RCC 7860 (cell line): ENCODE results near the gene HOXC11.

Experiments
- DNase-seq: peaks from one replicate; pipeline ENCODE4 v3.0.0-alpha.2; 2015; ENCODE audit warnings: low spot score
- FAIRE-seq: peaks from 2 replicates; lab custom pipeline; 2012; peaks lifted over from hg19 to GRCh38; lab: Jason Lieb, UNC

HOXC11 gene

DNA sequence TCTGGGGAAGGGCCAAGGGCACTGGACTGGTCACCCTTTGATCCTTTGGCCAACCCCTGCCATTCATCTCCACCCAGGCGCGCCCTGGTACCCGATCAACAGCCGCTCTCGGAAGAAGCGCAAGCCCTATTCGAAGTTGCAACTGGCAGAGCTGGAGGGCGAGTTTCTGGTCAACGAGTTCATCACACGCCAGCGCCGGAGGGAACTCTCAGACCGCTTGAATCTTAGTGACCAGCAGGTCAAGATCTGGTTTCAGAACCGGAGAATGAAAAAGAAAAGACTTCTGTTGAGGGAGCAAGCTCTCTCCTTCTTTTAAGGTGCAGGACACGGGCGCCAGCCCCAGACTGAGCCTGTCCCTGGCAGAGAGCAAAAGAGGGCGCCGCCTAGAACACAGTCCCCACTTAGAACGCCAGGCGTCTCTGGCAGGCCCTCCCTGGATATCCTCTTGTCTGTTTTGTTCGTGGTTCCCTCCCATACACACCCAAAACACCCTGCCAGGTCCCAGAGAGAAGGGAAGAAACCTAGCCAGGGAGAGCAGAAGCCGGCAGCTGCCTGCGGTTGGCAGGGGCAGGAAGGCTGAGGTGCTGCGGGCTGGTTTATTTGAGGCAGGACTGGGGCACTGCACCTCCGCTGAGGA is 16.6 kb upstream of the HOXC11 start:
- DNase-seq, result no peak
- FAIRE-seq, result no peak

DNA sequence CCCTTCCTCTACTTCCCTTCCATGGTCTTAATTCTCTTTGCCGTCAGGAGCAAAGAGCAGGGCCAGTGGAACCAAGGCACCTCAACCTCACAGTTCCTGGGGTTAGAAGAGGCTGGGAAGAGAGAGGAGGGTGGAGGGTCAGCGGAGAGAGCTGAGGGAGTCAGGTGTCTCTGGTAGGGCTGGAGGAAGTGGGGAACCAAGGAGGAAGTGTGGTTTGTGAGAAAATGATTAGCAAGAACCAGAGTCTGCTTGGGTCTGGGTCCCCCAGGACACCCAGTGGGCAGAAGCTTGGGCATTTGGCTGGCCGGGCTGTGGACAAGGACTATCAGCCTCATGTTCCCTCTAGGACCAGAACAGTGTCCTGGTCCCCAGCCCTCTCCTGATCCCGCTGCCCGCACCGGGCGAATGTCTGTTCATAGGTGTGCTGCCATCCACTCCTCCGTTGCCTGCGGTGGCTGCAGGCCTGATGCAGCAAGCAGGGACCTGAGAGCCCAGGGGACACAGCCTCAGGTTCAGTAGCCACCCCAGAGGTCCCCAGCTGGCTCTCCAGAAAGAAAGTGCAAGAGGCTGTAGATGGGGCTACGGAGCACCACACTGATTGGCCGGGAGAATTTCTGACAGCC is 15.9 kb upstream of the HOXC11 start:
- FAIRE-seq (no peak), DNase-seq (no peak)

DNA sequence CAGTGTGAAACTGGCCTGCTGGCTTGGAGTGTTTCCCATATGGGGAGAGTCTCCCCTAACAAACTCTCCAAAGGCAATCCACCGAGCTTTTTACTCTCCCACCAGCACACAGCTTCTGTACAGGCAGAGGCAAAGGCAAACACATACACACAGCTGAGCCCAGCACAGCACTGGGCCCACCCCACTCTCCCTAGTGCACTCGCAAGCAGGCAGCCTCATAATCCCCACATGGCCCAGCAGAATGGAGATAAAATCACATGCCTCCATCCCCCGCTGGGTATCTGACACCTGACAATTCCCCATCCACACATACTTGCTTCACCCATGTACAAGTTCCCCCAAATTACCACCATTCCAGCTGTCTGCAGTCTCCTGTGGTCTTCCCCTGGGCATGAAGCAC is 14.8 kb upstream of the HOXC11 start:
- DNase-seq (no peak), FAIRE-seq (no peak)

DNA sequence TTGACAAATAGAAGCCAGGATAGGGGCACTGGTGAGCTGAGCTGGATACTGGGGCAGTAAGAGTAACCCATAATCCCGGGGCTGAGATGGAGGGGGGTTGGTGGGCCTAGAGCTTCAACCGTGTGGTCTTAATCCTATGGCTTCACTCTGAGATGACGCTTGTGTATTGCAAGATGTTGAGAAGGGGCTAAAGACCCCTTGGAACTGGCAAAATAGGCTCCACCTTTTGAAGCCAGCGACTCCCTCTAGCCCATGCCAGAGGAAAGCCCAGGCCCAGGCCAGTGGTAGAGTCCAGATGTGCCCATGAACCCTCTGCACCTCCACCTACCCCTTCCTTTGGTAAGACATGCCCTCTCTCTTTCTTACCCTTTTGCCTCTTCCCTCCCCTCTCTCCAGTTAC is 13.6 kb upstream of the HOXC11 start:
- no peak for FAIRE-seq
- no peak for DNase-seq

DNA sequence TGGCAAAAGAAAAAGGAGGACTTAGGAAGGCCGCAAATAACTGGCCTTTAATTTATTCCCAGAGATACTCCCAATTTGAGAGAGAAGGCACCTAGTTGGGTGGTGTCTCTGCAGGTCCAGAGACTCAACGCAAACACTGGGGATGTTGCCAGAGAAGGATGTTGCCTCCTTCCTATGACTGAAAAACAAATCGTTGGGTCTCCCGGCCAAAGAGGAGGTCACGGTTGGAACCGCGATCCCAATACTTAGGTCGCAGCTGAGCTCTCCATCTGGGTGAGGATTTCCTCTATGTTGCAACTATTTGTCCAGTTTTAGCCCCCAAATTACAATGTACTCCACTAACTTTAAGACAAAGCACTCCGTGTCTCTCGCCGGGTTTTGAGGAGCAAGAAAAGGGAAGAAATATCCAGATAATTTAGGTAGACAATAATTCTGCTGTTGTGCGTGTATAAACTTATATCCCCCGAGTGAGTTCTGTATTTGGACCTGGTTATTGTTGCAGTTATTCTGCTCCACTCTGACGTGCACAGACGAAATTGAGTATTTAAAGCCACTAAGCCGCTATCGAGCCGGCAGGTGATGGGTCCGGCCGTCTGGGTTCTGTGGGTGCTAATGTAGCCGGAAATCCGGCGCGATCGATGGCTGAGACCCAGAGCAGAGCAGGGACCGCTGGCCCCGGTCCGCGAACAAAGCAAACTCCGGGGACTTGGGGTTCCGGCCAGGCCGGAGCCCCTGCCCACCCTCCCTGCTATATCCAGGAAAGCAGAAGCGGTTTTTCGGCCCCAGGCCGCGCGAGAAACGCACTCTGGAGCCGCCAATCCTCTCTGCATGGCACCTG is 12.5 kb upstream of the HOXC11 start:
- FAIRE-seq (no peak), DNase-seq (no peak)

DNA sequence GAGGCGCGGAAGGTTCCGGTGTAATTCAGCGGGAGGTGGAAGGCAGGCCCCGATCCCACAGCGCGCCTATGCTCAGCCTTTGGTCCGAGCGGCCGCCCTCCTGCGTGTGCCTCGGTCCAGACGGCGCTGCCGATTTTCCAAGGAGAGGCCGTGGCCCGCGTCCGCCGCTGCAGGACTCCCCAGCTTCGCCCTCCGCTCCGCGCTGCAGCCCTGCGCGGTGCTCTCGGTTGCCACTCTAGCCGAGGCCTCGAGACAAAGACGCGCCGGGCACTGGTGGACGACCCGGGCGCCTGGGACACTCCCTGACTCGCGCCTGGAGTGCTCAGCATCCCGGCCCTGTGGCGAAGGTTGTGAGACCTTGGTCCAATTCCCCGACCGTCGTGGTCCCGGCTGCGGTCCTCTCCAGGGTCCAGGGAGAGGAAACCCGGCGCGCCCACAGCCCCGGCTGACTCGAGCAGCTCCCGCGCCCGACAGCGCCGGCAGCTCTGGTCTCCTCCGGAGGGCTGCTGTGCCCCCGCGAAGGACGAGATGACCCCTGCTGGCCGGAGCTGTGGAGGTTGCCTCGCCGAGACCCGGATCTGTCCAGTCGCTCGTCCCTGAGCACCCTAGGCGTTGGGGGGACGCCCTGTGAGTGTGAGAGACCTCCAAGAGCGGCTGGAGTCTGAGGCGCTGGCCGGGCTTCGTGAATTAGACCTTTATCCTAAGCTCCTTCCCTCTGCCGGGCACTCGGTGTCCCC is 11.7 kb upstream of the HOXC11 start:
- no peak for FAIRE-seq

DNA sequence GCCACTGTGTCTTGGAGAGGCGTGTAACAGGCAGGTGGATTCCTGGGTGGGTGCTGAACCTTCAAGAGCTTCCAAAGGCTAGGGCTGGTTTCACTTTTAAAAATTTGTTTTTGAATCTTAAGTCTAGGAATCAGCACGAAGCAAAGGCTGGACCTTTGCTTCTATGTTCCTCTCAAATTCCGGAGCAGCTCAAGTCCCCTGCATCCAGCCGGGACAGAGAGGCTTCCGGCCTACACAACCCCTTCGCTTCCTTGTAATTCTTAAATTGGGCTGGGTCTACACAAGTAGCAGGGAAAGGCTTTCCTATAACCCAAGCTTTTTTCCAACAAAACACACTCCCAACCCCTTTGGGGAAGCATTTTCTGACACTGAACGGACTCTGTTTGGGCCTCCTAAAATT is 9.9 kb upstream of the HOXC11 start:
- DNase-seq (no peak), FAIRE-seq (no peak)

More for the DNA sequence above, 11.7 kb upstream of the HOXC11 start:
- DNase-seq, result no peak

DNA sequence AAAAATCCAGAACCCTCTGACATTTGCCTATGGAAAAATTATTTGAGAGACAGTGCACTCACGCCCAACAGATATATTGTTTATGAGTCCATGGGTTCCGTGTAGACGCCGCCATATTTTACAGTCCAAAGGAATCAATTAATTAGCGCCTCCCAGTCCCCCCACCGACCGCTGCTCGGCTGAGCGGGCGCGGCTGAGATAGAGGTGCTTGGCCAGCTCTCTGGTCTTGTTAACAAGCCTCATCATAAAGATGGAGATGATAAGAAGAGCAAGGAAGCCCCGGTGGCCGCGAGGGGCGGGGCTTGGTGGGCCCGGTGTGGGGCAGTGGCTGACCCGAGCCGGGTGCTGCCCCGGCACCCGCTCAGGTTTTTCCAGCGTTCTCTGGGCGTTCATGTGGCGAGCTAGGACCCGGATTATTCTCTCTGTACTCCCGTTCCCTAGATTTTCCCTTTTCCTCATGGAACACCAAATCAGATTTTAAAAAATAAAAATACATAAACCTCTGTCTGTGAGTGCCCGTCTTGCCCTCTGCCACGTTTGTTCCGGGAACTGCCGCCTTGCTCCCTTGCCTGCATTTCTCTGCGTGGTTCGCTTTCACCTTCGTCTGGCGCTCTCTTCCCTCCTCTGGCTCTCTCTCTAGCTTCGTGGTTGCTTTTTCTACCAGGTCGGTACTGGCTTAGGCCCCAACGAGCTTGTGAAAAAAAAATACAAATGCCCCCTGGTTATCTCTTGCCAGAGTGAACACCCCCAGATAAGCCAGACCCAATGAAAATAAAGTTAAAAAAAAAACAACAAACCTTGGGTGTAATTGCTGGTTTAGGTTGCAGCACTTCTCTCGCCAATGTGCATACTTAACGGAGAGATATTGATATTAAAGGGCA is 9.3 kb upstream of the HOXC11 start:
- FAIRE-seq, result no peak
- no peak for DNase-seq

DNA sequence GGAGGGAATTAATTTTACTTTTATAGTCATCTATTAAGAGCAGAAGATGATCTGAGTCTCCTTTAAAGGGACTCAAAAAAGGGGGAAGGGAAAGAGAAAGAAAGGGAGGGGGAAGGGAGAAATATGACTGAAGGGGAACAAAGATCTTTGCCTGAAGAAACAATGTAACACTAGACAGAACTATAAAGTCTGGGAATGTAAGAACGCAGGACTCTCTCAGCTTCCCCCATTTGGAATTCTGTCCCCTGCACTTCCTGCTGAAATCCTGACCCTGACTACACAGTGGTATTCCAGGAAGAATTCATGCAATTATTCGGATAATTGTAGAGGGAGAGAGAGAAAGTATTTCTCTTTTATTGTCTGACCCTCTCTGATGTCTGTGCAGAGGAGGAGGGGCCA is 8.6 kb upstream of the HOXC11 start:
- no peak for FAIRE-seq
- no peak for DNase-seq

DNA sequence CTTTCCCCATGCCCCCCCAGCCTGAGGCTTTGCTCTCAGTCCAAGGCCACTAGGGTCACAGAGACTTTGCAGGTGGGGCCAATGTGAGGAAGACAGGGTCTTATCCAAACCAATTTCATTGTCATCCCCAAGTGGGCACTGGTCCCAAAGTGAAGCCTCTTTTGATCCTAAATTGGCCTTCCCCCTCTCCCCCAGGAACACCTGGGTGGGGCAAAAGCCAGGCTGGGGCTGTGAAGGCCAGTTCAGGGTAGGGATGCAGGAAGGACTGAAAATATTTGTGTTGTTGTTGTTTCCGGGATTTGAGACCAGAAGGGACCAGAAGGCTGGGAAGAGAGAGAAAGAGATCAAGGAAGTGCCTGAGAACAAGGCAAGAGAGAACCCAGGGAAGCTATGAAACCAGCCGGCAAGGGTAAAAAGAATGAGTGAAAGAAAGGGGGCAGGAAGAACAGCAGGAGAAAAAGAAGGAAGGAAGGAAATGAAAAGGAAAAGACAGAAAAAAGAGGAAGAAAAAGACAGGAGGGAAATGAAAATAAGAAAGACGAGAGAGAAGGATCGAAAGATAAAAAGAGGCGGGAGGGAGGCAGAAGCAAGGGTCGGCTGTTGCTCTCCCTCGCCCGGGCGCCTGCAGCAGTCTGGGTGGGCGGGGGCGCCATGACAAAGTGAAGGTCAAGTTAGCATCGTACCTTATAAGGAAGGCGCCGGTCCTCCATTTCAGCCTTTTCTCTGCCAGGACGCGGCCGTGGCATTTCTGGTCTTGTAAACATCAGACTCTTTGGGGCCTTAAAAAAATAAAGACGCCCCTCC is 7.4 kb upstream of the HOXC11 start:
- DNase-seq (no peak), FAIRE-seq (no peak)

DNA sequence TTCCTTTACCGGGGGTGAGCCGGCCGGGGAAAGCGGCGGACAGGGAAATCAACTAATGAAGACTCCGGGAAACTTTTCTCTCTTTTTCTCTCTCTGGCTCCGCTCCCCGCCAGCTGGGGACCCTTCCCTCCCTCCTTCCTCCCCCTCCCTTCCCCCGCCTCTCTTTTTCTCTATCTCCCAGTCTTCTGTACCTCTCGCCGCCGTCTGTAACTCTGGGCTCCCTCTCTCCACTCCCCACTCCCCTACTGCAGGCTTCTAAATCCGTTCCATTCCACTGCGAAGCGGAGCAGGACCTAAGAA is 6.9 kb upstream of the HOXC11 start:
- FAIRE-seq (no peak), DNase-seq (no peak)

DNA sequence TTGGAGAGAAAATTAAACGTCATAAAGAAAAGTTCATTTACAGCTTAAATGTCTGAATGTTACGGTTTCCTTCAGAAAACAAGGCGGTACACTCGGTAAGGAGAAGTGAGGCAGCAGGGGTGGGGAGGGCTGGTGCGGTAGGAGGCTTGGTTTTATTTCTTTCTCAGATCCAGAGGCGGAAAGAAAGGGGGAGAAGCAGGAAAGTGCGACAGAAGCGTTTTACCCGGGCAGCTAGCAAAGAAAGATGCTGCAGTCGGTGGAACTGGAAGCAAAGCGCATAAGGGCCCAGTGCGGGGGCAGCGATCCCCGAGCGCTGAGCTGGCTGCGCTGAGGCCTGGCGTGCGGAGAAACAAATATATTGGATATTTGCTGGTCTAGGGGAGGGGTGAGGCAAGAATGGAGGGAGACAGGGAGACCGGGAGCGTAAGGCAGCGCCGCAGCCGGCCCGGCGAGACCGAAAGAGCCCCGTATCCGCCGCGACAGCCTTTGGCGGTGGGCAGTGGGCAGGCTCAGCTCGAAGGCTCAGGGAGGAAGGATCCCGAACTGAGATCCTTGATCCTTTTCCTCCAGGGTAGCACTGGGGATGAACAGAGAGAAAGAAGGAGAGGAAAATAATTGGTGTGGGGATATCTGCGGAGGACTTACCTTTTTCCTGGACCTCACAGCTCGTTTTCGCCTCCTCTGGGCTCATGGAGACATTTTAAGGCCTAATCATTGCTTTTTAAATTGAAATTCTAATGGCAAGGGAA is 6.4 kb upstream of the HOXC11 start:
- DNase-seq, result no peak
- no peak for FAIRE-seq

DNA sequence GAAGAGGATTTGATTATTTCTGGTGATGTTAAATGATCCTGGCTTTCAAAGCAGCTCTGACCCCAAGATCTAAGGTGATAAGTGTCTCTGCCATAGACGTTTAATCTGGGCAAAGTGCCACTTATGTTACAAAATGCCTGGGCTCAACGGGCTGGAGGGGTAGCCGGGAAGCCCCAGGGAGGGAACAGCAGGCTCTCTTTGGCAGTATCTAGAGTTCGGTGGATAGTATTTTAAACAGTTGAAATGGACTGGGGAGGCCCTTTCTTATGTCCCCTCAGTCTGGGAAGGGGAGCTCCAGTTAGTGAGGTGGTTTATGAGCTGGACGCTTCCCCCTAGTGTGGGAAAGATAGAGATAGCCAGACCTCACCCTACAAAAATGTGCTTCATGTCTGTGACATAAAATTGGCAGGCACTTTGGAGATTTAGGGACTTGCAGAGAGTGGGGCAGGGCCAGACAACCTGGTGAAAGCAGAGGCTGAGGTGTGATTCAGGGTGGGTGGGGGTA is 5.5 kb upstream of the HOXC11 start:
- no peak for DNase-seq

DNA sequence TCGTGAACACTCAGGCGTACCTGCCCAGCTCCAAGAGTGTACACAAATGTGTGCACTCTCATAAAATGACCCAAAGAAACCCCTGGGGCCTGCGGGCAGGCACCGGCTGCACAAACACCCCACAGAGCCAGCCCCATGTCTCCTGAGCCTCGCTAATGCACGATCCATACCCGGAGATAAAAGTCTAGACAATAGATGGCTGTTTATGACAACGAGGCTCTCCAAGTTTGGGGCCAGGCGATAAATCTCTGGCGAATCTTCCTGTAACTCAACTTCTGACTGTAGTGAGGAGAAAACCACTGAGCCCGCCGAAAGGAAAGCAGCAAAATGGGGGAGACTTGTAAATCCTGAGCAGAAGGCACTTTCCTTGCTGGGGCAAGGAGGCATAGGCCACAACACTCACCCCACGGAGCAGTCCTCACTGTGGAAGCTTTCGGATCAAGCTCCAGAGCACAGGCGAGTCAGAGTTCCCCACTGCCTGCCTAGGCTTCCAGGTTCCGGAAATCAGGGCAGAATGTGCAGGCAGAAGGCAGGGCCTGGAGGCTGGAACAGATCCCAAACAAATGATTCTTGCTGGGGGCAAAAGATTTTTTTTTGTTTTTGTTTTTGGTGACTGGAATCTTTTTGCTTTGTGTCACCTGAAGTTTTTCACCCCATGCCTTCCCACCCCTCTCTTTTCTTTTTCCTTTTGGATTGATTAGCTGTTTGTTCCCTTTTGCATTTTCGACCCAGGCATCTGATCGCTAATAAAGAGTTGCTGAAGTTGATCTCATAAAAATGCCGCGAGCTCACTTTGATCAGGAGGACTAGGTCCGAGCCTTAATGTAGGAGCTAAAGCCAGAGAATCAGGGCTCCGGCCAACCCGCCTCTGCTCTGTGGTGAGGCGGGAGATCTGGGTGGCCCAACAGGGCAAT is 4.5 kb upstream of the HOXC11 start:
- DNase-seq (no peak), FAIRE-seq (no peak)

More for the DNA sequence above, 5.5 kb upstream of the HOXC11 start:
- no peak for FAIRE-seq

DNA sequence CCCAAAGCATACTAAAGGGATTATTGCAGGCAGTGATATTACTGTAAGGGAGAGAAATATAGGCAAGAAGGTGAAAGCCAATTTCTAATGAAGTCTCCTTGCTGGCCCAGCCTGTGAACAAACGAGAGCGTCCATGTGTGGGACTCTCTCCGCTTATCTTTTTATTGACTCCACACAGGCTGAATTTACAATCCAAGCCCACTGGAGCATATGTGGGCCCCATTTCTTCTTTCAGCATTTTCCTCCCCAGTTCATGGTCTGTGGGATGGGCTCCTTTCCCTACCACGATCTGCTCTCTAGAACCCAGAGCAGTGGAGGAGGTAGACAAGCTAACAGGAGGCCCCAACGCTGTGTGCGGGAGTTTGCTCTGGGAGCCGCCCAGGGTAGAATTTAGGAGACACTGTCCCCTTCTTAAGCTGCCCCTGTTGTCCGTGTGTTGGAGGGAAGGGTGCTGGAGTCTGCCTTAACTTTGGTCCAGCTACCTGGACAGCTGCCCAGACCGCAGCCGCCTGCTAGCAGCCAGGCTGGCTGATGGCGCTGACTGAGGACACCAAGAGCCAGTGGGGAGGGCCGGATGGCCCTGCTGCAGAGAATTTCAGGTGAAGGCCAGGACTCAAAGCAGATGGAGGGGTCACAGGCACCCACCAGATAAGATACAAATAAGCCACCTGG is 3.2 kb upstream of the HOXC11 start:
- no peak for DNase-seq
- FAIRE-seq, result no peak

DNA sequence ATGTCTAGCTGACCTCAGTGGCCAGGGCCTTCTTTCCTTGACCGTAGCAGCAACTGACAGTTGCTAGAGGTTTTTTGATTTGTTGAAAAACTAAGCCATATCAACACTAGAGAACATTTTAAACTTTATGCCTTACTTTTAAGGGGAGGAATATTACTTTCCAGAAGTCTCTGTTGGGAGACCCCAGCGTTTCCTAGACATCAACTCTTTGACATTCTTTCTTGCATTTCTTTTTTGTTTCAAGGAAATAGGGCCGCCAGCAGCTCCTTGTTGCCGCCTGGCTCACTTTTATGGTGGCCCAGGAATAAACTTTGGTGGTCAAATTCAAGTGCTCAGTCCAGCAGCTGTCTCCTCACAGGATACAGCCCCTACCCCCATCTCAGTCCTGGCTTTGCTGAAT is 2.5 kb upstream of the HOXC11 start:
- DNase-seq (no peak), FAIRE-seq (no peak)

DNA sequence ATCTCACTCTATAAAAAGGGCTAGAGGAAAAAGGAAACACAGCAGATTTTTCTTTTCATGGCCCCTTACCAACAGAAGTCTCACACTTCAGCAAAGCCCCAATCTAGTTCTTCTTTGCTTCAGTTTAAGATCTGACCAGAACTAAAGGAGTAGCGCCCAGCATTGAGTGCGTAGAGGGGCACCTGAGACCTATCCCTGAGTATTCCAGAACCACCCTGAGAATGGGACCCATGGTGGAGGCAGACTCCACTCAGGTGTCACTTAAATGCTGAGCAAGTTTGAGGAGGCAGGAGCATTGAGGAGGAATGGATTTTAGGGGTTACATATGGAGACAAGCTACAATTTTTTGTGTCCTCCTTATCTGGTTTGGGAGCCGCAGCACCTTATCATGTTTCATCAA is 1.8 kb upstream of the HOXC11 start:
- no peak for DNase-seq
- FAIRE-seq, result no peak
